Mammary epithelial cell (primary cell): ENCODE measurements around the gene ZFPL1.

Experiments
- EZH2 ChIP-seq: IDR thresholded peaks from 2 replicates; pipeline ENCODE4 v1.6.1; 2012; ENCODE audit warnings: low read length, inconsistent platforms, borderline replicate concordance
- TF ChIP-seq, protein P1 (sequence below), 2 donors: IDR thresholded peaks in 1 of 2; conservative IDR thresholded peaks in 1 of 2; 2 replicates each; pipeline ENCODE4 v1.5.1; 2011 to 2012; ENCODE audit warnings: inconsistent platforms in 2 of 2, low read length in 2 of 2, mild to moderate bottlenecking in 2 of 2, control low read depth in 1 of 2, low read depth in 1 of 2; ENCODE audit not compliant: insufficient read depth in 1 of 2; ENCODE audit errors: extremely low read depth in 1 of 2

DNA sequence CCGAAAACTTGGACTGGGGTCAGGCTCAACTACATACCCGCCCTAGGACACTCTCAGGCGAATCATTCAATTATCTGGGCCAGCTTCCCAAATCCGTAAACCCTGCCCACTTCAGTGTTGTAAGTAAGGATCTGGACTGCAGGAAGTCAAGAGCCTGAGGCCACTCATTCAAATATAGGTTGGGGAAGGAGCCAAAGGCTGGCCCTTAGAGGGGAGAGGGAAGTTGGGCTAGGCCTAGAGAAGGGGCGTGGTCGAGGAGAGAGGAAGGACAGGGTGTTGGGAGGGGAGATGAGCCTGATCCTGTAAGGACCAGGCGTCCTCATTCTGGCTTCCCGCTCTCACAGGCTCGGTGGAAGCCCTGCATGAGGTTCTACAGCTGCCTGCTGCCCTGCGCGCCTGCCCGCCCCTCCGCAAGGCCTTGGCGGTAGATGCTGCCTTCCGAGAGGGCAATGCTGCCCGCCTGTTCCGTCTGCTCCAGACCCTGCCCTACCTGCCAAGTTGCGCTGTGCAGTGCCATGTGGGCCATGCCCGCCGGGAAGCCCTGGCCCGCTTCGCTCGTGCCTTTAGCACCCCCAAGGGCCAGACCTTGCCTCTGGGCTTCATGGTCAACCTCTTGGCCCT is 40.0 kb upstream of the ZFPL1 start:
- TF ChIP-seq, protein P1, sequence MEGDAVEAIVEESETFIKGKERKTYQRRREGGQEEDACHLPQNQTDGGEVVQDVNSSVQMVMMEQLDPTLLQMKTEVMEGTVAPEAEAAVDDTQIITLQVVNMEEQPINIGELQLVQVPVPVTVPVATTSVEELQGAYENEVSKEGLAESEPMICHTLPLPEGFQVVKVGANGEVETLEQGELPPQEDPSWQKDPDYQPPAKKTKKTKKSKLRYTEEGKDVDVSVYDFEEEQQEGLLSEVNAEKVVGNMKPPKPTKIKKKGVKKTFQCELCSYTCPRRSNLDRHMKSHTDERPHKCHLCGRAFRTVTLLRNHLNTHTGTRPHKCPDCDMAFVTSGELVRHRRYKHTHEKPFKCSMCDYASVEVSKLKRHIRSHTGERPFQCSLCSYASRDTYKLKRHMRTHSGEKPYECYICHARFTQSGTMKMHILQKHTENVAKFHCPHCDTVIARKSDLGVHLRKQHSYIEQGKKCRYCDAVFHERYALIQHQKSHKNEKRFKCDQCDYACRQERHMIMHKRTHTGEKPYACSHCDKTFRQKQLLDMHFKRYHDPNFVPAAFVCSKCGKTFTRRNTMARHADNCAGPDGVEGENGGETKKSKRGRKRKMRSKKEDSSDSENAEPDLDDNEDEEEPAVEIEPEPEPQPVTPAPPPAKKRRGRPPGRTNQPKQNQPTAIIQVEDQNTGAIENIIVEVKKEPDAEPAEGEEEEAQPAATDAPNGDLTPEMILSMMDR (conservative IDR thresholded peaks at IDR 0.05 in 1 of 2, IDR thresholded peaks at IDR 0.05 in 1 of 2; ENCODE audit: extremely low read depth in 1 of 2, insufficient read depth in 1 of 2, low read depth in 1 of 2, low read length in 2 of 2), result no peak
- no peak for TF ChIP-seq EZH2
